ENCODE results near the gene CCDC134. TPM values are rescaled to one million over a fixed set of nuclear protein-coding genes. Genes with fewer than 3 reads are reported as not detected.

CCDC134 gene
- total RNA-seq, 1 donor from 2014 or later, result 10.3 TPM

DNA sequence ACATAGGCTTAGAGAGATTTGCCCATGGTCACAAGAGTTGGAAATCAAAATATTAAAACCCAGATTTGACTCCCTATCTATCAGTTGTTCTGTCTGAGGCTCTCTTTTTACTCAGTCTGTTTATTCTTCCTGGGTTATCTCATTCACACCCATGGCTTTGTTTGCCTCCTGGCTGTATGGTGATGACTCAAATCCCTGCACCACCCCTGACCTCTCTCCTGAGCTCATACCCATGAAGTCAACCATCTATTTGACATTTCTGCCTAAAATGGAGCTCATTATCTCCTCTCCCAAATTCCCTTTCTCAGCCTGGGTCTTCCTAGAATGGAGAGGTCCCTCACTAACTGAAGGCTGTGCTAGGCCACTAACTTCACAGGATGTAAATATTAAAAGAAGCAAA is 27.8 kb upstream of the CCDC134 start:
- DNase-seq (ENCODE audit: low read depth), result peak; percentile 12
- no peak overlapping the region for H3K4me3 ChIP-seq (ENCODE audit: low read depth, low read length)
- no peaks in the 10 kb centered on the region for H3K36me3 ChIP-seq (ENCODE audit: control insufficient read depth, insufficient read depth, low read length)
- TF ChIP-seq, protein P1, sequence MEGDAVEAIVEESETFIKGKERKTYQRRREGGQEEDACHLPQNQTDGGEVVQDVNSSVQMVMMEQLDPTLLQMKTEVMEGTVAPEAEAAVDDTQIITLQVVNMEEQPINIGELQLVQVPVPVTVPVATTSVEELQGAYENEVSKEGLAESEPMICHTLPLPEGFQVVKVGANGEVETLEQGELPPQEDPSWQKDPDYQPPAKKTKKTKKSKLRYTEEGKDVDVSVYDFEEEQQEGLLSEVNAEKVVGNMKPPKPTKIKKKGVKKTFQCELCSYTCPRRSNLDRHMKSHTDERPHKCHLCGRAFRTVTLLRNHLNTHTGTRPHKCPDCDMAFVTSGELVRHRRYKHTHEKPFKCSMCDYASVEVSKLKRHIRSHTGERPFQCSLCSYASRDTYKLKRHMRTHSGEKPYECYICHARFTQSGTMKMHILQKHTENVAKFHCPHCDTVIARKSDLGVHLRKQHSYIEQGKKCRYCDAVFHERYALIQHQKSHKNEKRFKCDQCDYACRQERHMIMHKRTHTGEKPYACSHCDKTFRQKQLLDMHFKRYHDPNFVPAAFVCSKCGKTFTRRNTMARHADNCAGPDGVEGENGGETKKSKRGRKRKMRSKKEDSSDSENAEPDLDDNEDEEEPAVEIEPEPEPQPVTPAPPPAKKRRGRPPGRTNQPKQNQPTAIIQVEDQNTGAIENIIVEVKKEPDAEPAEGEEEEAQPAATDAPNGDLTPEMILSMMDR (IDR thresholded peaks at IDR 0.05; ENCODE audit: insufficient read depth, low read length, poor library complexity, severe bottlenecking), result no peak
- H3K27me3 ChIP-seq (ENCODE audit: control insufficient read depth, insufficient read depth, low read length), result no peaks in the 10 kb centered on the region

GRCh38 chr22:41775338-41775737 is 25.1 kb upstream of the CCDC134 start:
- DNase-seq (ENCODE audit: low read depth), result no peak
- Histone ChIP-seq H3K27me3 (ENCODE audit: control insufficient read depth, insufficient read depth, low read length) (no peaks in the 10 kb centered on the region), H3K36me3 (ENCODE audit: control insufficient read depth, insufficient read depth, low read length) (no peaks in the 10 kb centered on the region), H3K4me3 (ENCODE audit: low read depth, low read length) (no peak overlapping the region)
- TF ChIP-seq, protein P1 (IDR thresholded peaks at IDR 0.05; ENCODE audit: insufficient read depth, low read length, poor library complexity, severe bottlenecking), result no peak

DNA sequence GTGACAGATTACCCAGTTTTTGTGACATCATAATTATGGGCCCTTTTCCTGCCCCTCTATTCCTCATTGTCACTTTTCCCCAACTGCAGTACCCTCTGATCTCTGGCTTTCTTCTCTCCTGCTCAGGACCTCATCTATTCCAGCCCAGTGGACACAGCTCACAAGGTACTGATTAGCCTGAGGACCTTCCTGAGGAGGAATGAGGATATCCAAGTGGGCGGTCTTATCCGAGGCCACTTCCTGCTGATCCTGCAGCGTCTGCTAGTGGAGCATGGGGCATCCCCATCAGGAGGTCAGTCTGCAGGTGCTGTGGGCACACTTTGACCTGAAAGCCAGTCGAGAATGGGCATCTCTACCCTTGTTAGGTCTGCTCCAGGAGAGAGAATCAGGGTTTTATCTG is 24.5 kb upstream of the CCDC134 start:
- DNase-seq (ENCODE audit: low read depth), result no peak

DNA sequence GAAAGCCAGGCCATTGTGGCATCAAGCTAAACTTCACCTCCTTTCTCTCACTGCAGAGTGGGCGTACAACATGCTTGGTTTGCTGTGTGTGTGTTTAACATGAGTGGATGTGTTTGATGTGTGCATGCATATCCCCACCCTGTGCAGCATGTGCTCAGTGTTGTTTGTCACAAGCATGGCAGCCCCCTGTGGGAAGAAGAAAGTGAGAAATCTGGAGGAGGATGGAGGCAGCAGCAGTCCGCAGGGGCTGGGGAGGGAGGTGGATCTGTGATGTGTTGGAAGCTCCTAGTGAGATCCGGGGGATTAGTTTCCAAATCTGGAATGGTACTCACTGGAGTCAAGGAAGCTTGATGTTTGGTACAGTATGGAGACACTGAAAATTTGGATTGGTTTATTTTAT is 24.1 kb upstream of the CCDC134 start:
- TF ChIP-seq, protein P1 (IDR thresholded peaks at IDR 0.05; ENCODE audit: insufficient read depth, low read length, poor library complexity, severe bottlenecking), result no peak
- no peaks in the 10 kb centered on the region for H3K27me3 ChIP-seq (ENCODE audit: control insufficient read depth, insufficient read depth, low read length)
- no peak overlapping the region for H3K4me3 ChIP-seq (ENCODE audit: low read depth, low read length)
- H3K36me3 ChIP-seq (ENCODE audit: control insufficient read depth, insufficient read depth, low read length), result no peaks in the 10 kb centered on the region
- no peak for DNase-seq (ENCODE audit: low read depth)

More for the DNA sequence above, 24.5 kb upstream of the CCDC134 start:
- TF ChIP-seq, protein P1 (IDR thresholded peaks at IDR 0.05; ENCODE audit: insufficient read depth, low read length, poor library complexity, severe bottlenecking), result peak; percentile 25
- Histone ChIP-seq H3K27me3 (ENCODE audit: control insufficient read depth, insufficient read depth, low read length) (no peaks in the 10 kb centered on the region), H3K4me3 (ENCODE audit: low read depth, low read length) (no peak overlapping the region), H3K36me3 (ENCODE audit: control insufficient read depth, insufficient read depth, low read length) (no peaks in the 10 kb centered on the region)

GRCh38 chr22:41777749-41778425 is 22.6 kb upstream of the CCDC134 start:
- TF ChIP-seq, protein P1 (IDR thresholded peaks at IDR 0.05; ENCODE audit: insufficient read depth, low read length, poor library complexity, severe bottlenecking), result no peak
- no peak for DNase-seq (ENCODE audit: low read depth)

More at GRCh38 chr22:41777749-41778425, 22.6 kb upstream of the CCDC134 start:
- Histone ChIP-seq H3K36me3 (ENCODE audit: control insufficient read depth, insufficient read depth, low read length) (no peaks in the 10 kb centered on the region), H3K27me3 (ENCODE audit: control insufficient read depth, insufficient read depth, low read length) (no peaks in the 10 kb centered on the region), H3K4me3 (ENCODE audit: low read depth, low read length) (no peak overlapping the region)

Data from kidney epithelial cell (primary cell).